ENCODE results near the gene CES4A.

DNA sequence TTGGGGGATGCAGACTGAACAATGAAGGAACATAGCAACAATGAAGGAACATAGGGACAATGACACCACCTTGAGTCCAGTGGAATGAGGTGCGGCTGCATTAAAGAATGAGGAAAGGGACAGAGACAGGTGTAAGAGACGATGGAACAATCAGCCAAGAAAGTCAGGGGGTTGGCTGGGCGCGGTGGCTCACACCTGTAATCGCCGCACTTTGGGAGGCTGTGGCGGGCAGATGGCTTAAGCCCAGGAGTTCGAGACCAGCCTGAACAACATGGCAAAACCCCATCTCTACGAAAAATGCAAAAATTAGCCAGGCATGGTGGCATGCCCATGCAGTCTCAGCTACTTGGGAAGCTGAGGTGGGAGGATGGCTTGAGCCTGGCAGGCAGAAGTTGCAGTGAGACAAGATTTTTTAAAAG lies 26.9 kb downstream of the CES4A start:
- TF ChIP-seq POLR2A (IDR thresholded peaks at IDR 0.05; ENCODE audit: low read depth, low read length) = no peak
- TF ChIP-seq SPI1 (IDR thresholded peaks at IDR 0.05; ENCODE audit: low read depth, low read length) = no peak
- no peak for TF ChIP-seq POLR2AphosphoS5 (IDR thresholded peaks at IDR 0.05; ENCODE audit: low read depth, low read length)
- TF ChIP-seq TAF1 (IDR thresholded peaks at IDR 0.05; ENCODE audit: low read depth, low read length) = no peak
